IMR-90 (cell line): ENCODE measurements around the gene LMNTD2. TPM values are rescaled to one million over a fixed set of nuclear protein-coding genes. Genes with fewer than 3 reads are reported as not detected.
A peak's percentile ranks its signal among the peaks of the same experiment; 100 is the strongest.

Experiments
- ATAC-seq: fragments of 200-7000 bp; cut with Tn5 transposase; 2 replicates; pipeline ENCODE4 v1.9.1; 2020; ENCODE audit warnings: low read depth, mild to moderate bottlenecking, moderate library complexity
- BruUV-seq: library from RNA; stranded (reverse); fragments of 400-500 nt; replicated peaks from 2 replicates; lab custom pipeline; 2021; lab: Mats Ljungman, UMichigan
- CTCF ChIA-PET: fragments of 300-600 bp; formaldehyde crosslinking; extraction: SDS; loops from one replicate; lab custom pipeline; 2021; ENCODE audit warnings: antibody characterized with exemption; lab: Yijun Ruan, JAX
- POLR2A ChIA-PET: fragments of 300-600 bp; sonication (Branson Sonifier 250); formaldehyde crosslinking; loops from one replicate; lab custom pipeline; 2022; ENCODE audit warnings: antibody characterized with exemption; ENCODE audit not compliant: unreplicated experiment; lab: Charles Lee
- DNase-seq: peaks from one replicate; pipeline ENCODE4 v3.0.0; 2013
- H2AFZ ChIP-seq: replicated peaks from 2 replicates; pipeline ENCODE3; 2013; ENCODE audit warnings: low read length, mild to moderate bottlenecking; ENCODE audit not compliant: poor library complexity
- H2AK5ac ChIP-seq: 2 replicates; pipeline ENCODE4 v1.6.1; 2013; ENCODE audit warnings: low read depth, low read length, inconsistent platforms
- H2AK9ac ChIP-seq: replicated peaks from 2 replicates; pipeline ENCODE3; 2013; ENCODE audit warnings: mild to moderate bottlenecking, low read depth, low read length, moderate library complexity; ENCODE audit not compliant: poor library complexity
- H2BK120ac ChIP-seq: 2 replicates; pipeline ENCODE4 v1.6.1; 2013; ENCODE audit warnings: low read depth, low read length, inconsistent platforms
- H2BK15ac ChIP-seq: 3 replicates; pipeline ENCODE4 v1.6.1; 2013; ENCODE audit warnings: low read depth, low read length, inconsistent platforms
- H2BK20ac ChIP-seq: 2 replicates; pipeline ENCODE4 v1.6.1; 2013; ENCODE audit warnings: low read depth, mild to moderate bottlenecking, inconsistent platforms, low read length, moderate library complexity
- H2BK5ac ChIP-seq: 2 replicates; pipeline ENCODE4 v1.6.1; 2013; ENCODE audit warnings: mild to moderate bottlenecking, low read depth, low read length, inconsistent platforms; ENCODE audit not compliant: poor library complexity, severe bottlenecking
- H3K14ac ChIP-seq: replicated peaks from 2 replicates; pipeline ENCODE4 v1.6.1; 2013; ENCODE audit warnings: low read depth, low read length, inconsistent platforms
- H3K18ac ChIP-seq: 2 replicates; pipeline ENCODE4 v1.6.1; 2013; ENCODE audit warnings: low read depth, low read length, control low read depth
- H3K23ac ChIP-seq: 2 replicates; pipeline ENCODE4 v1.6.1; 2013; ENCODE audit warnings: low read depth, low read length, inconsistent platforms
- H3K27ac ChIP-seq: 2 replicates; pipeline ENCODE4 v1.5.1; 2013; ENCODE audit warnings: mild to moderate bottlenecking, control low read depth, low read length; ENCODE audit not compliant: insufficient read depth
- H3K27me3 ChIP-seq: 2 replicates; pipeline ENCODE4 v1.6.1; 2013; ENCODE audit warnings: low read length; ENCODE audit not compliant: control insufficient read depth, insufficient read depth
- H3K36me3 ChIP-seq: 2 replicates; pipeline ENCODE4 v1.6.1; 2013; ENCODE audit warnings: low read length, mixed read lengths; ENCODE audit not compliant: control insufficient read depth, insufficient read depth
- H3K4ac ChIP-seq: 2 replicates; pipeline ENCODE4 v1.6.1; 2013; ENCODE audit warnings: low read depth, low read length, inconsistent platforms
- H3K4me1 ChIP-seq: 2 replicates; pipeline ENCODE4 v1.6.1; 2013; ENCODE audit warnings: low read length, mixed read lengths; ENCODE audit not compliant: control insufficient read depth, insufficient read depth
- H3K4me2 ChIP-seq: 2 replicates; pipeline ENCODE4 v1.6.1; 2013; ENCODE audit warnings: low read depth, mild to moderate bottlenecking, control low read depth, low read length, moderate library complexity
- H3K4me3 ChIP-seq: 2 replicates; pipeline ENCODE4 v1.5.1; 2013; ENCODE audit warnings: low read depth, mild to moderate bottlenecking, control low read depth, low read length, moderate library complexity; ENCODE audit not compliant: insufficient read depth
- H3K56ac ChIP-seq: 2 replicates; pipeline ENCODE4 v1.6.1; 2013; ENCODE audit warnings: low read length, inconsistent platforms; ENCODE audit not compliant: insufficient read depth; ENCODE audit errors: extremely low read depth
- H3K79me1 ChIP-seq, 2 experiments: 2 replicates each; pipeline ENCODE4 v1.6.1; 2013; ENCODE audit warnings: low read length in 2 of 2, inconsistent platforms in 1 of 2, low read depth in 1 of 2
- H3K9ac ChIP-seq: 2 replicates; pipeline ENCODE4 v1.6.1; 2013; ENCODE audit warnings: low read depth, low read length, control low read depth
- H3K9me1 ChIP-seq: 2 replicates; pipeline ENCODE4 v1.6.1; 2013; ENCODE audit warnings: low read length, inconsistent platforms; ENCODE audit not compliant: insufficient read depth
- H3K9me3 ChIP-seq: 2 replicates; pipeline ENCODE4 v1.6.1; 2013; ENCODE audit warnings: low read length; ENCODE audit not compliant: control insufficient read depth, insufficient read depth
- H4K20me1 ChIP-seq: 2 replicates; pipeline ENCODE4 v1.6.1; 2013; ENCODE audit warnings: low read length, inconsistent platforms; ENCODE audit not compliant: insufficient read depth
- H4K5ac ChIP-seq: 2 replicates; pipeline ENCODE4 v1.6.1; 2013; ENCODE audit warnings: mild to moderate bottlenecking, low read depth, low read length, control low read depth
- H4K8ac ChIP-seq, 2 experiments: 2 replicates each; pipeline ENCODE4 v1.6.1; 2013; ENCODE audit warnings: low read depth in 2 of 2, low read length in 2 of 2, control low read depth in 1 of 2, inconsistent platforms in 1 of 2
- H4K91ac ChIP-seq: 2 replicates; pipeline ENCODE4 v1.6.1; 2013; ENCODE audit warnings: low read depth, low read length, inconsistent platforms; ENCODE audit not compliant: insufficient read depth
- MAFK ChIP-seq: IDR thresholded peaks from 2 replicates; pipeline ENCODE4 v1.6.1; 2012; ENCODE audit warnings: low read depth, low read length, improper control_type of control experiment
- MAZ ChIP-seq: IDR thresholded peaks from 2 replicates; pipeline ENCODE4 v1.6.1; 2012; ENCODE audit warnings: low read depth, mild to moderate bottlenecking, low read length, improper control_type of control experiment, moderate library complexity, borderline replicate concordance
- WGBS, 2 experiments: methylation state at CpG; one replicate each; pipeline versions ENCODE4 v1.1.5 to v1.1.7; 2013; ENCODE audit warnings: missing lambda C conversion rate in 2 of 2; ENCODE audit not compliant: insufficient read length in 1 of 2; ENCODE audit errors: extremely low coverage in 2 of 2; 5-methylcytosine and 5-hydroxymethylcytosine counted together
- dilution Hi-C: fragments of 300-500 bp; cut with HindIII; formaldehyde crosslinking; loops from one replicate; pipeline ENCODE4 v1.14.3; 2018; ENCODE audit warnings: low sequenced_read_pairs; ENCODE audit not compliant: unreplicated experiment
- in situ Hi-C: fragments of 300-500 bp; cut with MboI; formaldehyde crosslinking; loops from 3 replicates; pipeline ENCODE4 v1.14.3; 2019; ENCODE audit warnings: low sequenced_read_pairs, inconsistent platforms, mixed read lengths
- intact Hi-C: fragments of 100-400 bp; cut with micrococcal nuclease; formaldehyde crosslinking; loops from 2 replicates; pipeline ENCODE4 v1.10.0; 2022
- polyA plus RNA-seq, 3 experiments: library from polyadenylated mRNA; depleted of rRNA; stranded (reverse); fragments of >200 nt; gene quantifications; 2 replicates each; pipeline ENCODE4 v1.2.3, GENCODE V29; 2012; ENCODE audit warnings: low replicate concordance in 1 of 3
- total RNA-seq: library from RNA; depleted of rRNA; stranded (reverse); fragments of >200 nt; gene quantifications from 2 replicates; pipeline ENCODE4 v1.2.3, GENCODE V29; 2012

Gene LMNTD2
- total and polyA plus RNA-seq, 2 of the 4 experiments (the other 2 are of a cell fraction), result 0.18 to 1.3 TPM

- Histone ChIP-seq H3K79me1 (peaks cover 19 to 25% of the 10 kb centered on the region in 2 experiments; a peak in 3 of 4 replicates), H3K23ac (no peak overlapping the region), H2BK20ac (no peak overlapping the region), H2BK5ac (peak overlapping the region; percentile 31), H3K9ac (peak overlapping the region; percentile 3; the same call in 1 of the 2 replicates), H3K36me3 (peaks cover 4% of the 10 kb centered on the region), H2AK5ac (peak overlapping the region; percentile 88; the same call in 1 of the 2 replicates), H3K18ac (no peak overlapping the region), H3K14ac (0 out of 2 replicates have a peak overlapping the region, but pooled peaks have one; percentile 30), H4K8ac (no peak overlapping the region), H3K4me2 (peak overlapping the region; percentile 59), H3K9me3 (no peaks in the 10 kb centered on the region), H2BK120ac (no peak overlapping the region), H2AK9ac (peak overlapping the region; percentile 78), H3K27ac (no peak overlapping the region; the same call in 1 of the 2 replicates), H4K20me1 (peaks cover 19% of the 10 kb centered on the region), H3K4me1 (peaks cover 13% of the 10 kb centered on the region), H3K4ac (peak overlapping the region; percentile 28), H3K4me3 (peak overlapping the region; percentile 97), H2AFZ (peak overlapping the region; percentile 97), H3K56ac (no peak overlapping the region), H4K5ac (no peak overlapping the region), H4K91ac (peak overlapping the region; percentile 50; the same call in 1 of the 2 replicates), H2BK15ac (no peak overlapping the region), H3K9me1 (peaks cover 5% of the 10 kb centered on the region; the same call in 1 of the 2 replicates), H3K27me3 (peaks cover 27% of the 10 kb centered on the region)
- ATAC-seq, result peak; percentile 1; the same call in 1 of the 2 replicates
- dilution Hi-C loops, result no loop called here
- in situ Hi-C loops, result no loop called here
- POLR2A ChIA-PET, result interaction anchor here (0.5 kb wide), 1 partner anchor 163 kb away, joined by 3 read pairs; no protein-coding TSS in a partner anchor
- no TSS peak for BruUV-seq
- TF ChIP-seq MAFK, result no peak
- peak; percentile 61; the same call in 1 of the 2 replicates for TF ChIP-seq MAZ
- DNase-seq, result no peak
- WGBS, 2 experiments, result 14% methylated on average over 29 of the region's 67 CpGs; no CpG with 5 or more reads in 1 of the 2 experiments
- intact Hi-C loops, result no loop called here
- CTCF ChIA-PET, result no interaction called here
Observed at GRCh38 chr11:561148-562003, 838 bp upstream of the LMNTD2 start.
